Epithelial cell of proximal tubule (primary cell): ENCODE measurements around the gene ARGFX. TPM values are rescaled to one million over a fixed set of nuclear protein-coding genes. Genes with fewer than 3 reads are reported as not detected.

Experiments used
- DNase-seq: peaks from one replicate; pipeline ENCODE4 v3.0.0-alpha.2; 2011; ENCODE audit warnings: low read depth
- H3K4me3 ChIP-seq: 2 replicates; pipeline ENCODE4 v1.5.1; 2011; ENCODE audit warnings: low read depth, mild to moderate bottlenecking, low read length
- total RNA-seq: library from RNA; depleted of rRNA; stranded (reverse); fragments of >200 nt; gene quantifications from 2 replicates; pipeline ENCODE4 v1.2.3, GENCODE V29; 2015
- TF ChIP-seq, protein P1 (sequence below): conservative IDR thresholded peaks from 2 replicates; pipeline ENCODE4 v1.5.1; 2012; ENCODE audit warnings: low read depth, mild to moderate bottlenecking, low read length

The ARGFX gene
- total RNA-seq, 1 donor from 2014 or later: not detected

DNA sequence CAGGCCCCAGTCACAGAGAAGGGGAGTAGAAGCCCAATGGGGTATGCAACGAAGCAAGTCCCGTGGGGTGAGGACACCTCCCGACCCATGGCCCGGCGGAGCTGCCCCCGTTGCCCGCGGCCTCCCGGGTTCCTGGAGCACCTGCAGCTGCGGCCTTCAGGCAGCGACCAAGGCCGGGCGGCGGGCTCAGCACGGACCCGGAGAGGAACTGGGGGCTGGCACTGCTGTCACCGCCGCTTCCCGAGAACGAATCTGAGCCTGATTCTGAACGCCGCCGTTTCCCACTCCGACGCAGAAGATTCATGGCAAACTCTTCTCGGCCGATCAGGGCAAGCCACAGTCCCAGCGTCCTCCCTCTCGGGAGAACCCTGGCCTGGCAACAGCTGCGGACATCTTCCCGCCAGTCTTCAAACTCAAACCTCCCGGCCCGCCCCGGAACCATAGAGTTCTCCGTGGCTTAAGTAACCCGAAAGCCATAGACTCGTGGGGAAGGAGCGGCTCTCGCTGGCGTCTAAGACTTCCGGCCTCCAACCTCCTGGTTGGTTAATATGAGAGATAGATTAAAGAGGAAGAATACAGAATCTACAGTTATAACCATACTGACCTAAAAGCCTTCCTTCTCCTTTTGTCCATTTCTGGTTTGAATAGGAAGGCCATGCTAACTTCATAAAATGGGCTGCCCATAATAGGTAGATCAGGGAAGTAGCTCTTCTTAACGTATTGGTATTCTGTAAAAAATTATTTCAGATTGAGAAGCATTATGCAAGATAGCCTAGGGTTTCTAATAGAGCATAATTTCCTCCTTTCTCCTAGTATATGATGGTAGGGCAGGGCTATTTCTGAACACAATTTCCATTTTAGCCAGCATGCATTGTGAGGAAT is 21.9 kb upstream of the ARGFX start, which contains the start of gene POLQ:
Gene POLQ (minus strand): TSS at position 415 of the 882 bp plus-strand sequence. CDS start 111 bp downstream, at position 304.
- TF ChIP-seq, protein P1, sequence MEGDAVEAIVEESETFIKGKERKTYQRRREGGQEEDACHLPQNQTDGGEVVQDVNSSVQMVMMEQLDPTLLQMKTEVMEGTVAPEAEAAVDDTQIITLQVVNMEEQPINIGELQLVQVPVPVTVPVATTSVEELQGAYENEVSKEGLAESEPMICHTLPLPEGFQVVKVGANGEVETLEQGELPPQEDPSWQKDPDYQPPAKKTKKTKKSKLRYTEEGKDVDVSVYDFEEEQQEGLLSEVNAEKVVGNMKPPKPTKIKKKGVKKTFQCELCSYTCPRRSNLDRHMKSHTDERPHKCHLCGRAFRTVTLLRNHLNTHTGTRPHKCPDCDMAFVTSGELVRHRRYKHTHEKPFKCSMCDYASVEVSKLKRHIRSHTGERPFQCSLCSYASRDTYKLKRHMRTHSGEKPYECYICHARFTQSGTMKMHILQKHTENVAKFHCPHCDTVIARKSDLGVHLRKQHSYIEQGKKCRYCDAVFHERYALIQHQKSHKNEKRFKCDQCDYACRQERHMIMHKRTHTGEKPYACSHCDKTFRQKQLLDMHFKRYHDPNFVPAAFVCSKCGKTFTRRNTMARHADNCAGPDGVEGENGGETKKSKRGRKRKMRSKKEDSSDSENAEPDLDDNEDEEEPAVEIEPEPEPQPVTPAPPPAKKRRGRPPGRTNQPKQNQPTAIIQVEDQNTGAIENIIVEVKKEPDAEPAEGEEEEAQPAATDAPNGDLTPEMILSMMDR: no peak
- peak; percentile 78 for DNase-seq
- peak within 1 kb of the TSS; percentile 83 for H3K4me3 ChIP-seq

DNA sequence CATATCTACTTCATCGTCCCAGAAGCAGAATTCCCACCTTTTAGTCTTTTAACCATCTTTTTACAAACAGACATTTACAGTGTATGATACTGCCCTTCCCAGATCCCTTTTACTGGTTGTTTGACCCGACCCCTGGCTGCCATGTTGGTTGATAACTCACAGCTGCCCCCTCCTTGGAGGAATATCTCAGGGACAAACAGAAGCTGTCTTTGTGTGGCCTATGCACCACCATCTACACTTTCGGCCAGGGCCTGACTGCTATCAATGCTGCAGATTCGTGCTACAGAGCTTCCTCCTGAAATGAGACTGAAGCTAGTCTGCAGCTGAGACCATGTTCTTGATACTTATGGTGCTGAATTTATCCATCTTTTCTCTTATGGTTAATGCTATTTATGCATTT is 15.4 kb upstream of the ARGFX start:
- TF ChIP-seq, protein P1: no peak
- H3K4me3 ChIP-seq: no peak overlapping the region
- DNase-seq: no peak

DNA sequence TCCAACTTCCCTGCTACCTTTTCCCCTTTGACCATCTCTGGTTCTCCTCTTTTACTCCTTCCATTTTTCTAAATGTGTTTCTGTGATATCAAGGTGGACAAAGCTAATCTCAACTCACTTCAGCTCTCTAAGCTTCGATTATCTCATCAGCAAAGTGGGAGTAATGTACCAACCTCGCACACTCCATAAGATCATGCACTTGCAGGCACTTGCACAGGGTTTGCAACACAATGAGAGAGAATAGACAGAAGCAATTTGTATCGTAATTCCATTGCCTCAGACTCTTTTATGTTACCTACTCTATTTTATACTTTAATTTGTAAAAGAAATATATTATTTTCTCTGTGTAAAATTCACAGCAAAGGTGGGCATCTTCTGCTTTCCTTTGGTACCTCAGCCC is 15.0 kb upstream of the ARGFX start:
- TF ChIP-seq, protein P1: no peak
- no peak for DNase-seq

DNA sequence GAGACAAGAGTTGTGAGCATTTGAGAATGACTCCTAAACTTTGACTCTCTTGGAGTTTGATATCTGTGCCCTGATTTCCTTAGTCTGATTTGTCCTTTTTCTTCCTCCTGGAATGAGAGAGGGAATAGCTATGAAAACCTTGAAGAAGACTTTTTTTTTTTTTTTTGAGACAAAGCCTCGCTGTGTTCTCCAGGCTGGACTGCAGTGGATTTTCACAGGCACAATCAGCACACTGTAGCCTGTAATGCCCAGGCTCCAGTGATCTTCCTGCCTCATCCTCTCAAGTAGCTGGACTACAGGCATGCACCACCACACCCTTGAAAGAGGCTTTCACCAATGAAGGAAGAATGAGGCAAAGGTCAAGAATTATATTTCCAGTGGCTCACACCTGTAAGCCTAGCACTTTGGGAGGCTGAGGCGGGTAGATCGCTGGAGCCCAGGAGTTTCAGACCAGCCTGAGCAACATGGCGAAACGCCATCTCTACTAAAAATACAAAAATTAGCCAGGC is 10.3 kb upstream of the ARGFX start:
- TF ChIP-seq, protein P1: no peak
- DNase-seq: no peak
- no peak overlapping the region for H3K4me3 ChIP-seq

More for the DNA sequence above, 15.0 kb upstream of the ARGFX start:
- no peak overlapping the region for H3K4me3 ChIP-seq

DNA sequence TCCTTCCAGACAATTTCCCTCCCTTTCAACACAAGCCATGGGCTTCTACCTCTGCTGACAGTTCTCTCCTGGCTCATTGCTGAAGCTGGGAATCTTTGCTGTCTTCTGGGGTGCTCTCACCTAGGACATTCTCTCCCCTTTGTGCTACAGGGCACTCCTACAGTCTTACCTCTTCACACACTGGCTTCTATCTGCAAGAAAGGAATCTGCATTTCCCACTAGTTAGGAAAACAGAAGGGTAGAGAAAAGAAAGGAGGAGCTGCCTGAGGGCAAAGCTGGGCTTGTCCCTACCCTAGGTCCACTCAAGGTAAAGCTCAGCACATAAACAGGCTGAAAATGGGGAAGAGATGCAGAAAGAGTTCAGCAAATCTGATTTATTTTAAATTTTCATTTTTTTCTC is 5.6 kb upstream of the ARGFX start:
- no peak overlapping the region for H3K4me3 ChIP-seq
- TF ChIP-seq, protein P1: no peak
- no peak for DNase-seq

DNA sequence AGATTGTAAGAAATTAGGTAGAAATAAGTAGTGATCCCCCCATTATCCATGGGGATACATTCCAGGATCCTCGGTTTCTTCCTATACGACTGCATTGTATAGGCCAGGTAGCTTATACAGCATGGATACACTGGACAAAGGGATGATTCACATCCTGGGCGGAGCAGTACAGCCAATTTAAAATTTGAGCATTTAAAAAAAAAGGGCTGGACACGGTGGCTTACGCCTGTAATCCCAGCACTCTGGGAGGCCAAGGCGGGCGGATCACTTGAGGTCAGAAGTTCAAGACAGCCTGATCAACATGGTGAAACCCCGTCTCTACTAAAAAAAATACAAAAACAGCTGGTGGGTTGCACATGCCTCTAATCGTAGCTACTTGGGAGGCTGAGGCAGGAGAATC is 976 bp upstream of the ARGFX start:
- TF ChIP-seq, protein P1: no peak
- no peak for DNase-seq

More for the DNA sequence above, 976 bp upstream of the ARGFX start:
- no peak overlapping the region for H3K4me3 ChIP-seq
